GM06990 (cell line): Measurements from ENCODE around the gene TRMU.

Experiments
- DNase-seq: peaks from one replicate; pipeline ENCODE4 v3.0.0-alpha.2; 2011; ENCODE audit not compliant: insufficient read length; ENCODE audit errors: extremely low read depth
- H3K27me3 ChIP-seq: replicated peaks from 2 replicates; pipeline ENCODE4 v1.6.0; 2011; ENCODE audit warnings: low read length; ENCODE audit not compliant: control insufficient read depth, insufficient read depth
- H3K36me3 ChIP-seq: 2 replicates; pipeline ENCODE4 v1.5.1; 2011; ENCODE audit warnings: low read length; ENCODE audit not compliant: control insufficient read depth, insufficient read depth
- H3K4me3 ChIP-seq: replicated peaks from 2 replicates; pipeline ENCODE4 v1.5.1; 2011; ENCODE audit warnings: low read depth, mild to moderate bottlenecking, control low read depth, low read length
- CTCF ChIP-seq: IDR thresholded peaks from 2 replicates; pipeline ENCODE4 v1.5.1; 2011; ENCODE audit warnings: low read length, control low read depth, mild to moderate bottlenecking, inconsistent platforms; ENCODE audit not compliant: insufficient read depth, poor library complexity, severe bottlenecking

The TRMU gene

DNA sequence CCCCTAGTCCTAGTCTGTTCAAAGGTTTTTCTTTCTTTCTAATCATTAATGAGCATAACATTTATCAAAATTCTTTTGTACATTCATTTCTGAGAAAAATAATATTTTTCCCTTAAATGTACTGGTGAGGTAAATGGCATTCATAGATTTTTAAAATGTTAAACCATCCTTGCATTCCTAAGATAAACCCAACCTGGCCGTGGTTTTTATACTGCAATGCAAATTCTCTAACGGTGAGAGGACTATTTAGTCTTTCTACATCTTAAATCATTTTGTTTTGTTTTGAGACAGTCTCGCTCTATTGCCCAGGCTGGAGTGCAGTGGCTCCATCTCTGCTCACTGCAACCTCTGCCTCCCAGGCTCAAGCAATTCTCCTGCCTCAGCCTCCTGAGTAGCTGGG lies 40.6 kb downstream of the TRMU start:
- DNase-seq = no peak
- Histone ChIP-seq H3K4me3 (no peak overlapping the region), H3K27me3 (no peaks in the 10 kb centered on the region; the same call in 1 of the 2 replicates), H3K36me3 (no peaks in the 10 kb centered on the region)
- TF ChIP-seq CTCF = no peak

DNA sequence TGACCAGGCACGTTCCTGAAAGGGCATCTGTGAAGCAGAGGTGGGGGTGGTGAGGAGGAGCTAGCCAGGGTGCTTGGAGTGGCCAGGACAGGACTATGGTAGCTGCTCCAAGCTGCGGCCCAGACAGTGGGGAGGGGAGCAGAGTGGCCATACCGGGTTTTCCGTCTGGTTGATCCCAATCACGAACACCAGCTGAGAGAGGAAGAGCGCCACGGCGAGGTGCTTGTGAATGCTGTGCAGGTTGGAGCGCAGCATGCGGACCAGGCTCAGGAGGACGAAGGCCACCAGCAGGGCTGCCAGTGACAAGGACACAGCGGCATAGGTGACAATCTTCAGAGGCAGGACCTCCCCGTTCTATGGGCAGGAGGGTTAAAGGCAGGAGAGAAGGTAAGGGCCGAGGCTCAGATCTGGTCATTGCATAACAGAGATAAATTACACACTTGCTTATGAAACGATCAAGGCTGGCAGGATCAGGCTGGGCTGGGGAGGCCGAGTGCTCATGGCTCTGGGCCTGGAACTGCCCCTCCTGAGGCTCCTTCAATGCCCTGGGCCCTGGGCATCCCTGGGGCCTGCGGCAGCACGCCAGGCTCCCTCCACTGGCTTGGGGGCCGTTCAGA lies 41.5 kb downstream of the TRMU start:
- no peak for DNase-seq
- H3K4me3 ChIP-seq = no peak overlapping the region
- no peak for TF ChIP-seq CTCF
- H3K27me3 ChIP-seq = no peaks in the 10 kb centered on the region; the same call in 1 of the 2 replicates
- no peaks in the 10 kb centered on the region for H3K36me3 ChIP-seq

- peak; percentile 0 for DNase-seq
- Histone ChIP-seq H3K36me3 (no peaks in the 10 kb centered on the region), H3K4me3 (no peak overlapping the region), H3K27me3 (no peaks in the 10 kb centered on the region; the same call in 1 of the 2 replicates)
- no peak for TF ChIP-seq CTCF
Measured at GRCh38 chr22:46377525-46378425, 42.3 kb downstream of the TRMU start.

DNA sequence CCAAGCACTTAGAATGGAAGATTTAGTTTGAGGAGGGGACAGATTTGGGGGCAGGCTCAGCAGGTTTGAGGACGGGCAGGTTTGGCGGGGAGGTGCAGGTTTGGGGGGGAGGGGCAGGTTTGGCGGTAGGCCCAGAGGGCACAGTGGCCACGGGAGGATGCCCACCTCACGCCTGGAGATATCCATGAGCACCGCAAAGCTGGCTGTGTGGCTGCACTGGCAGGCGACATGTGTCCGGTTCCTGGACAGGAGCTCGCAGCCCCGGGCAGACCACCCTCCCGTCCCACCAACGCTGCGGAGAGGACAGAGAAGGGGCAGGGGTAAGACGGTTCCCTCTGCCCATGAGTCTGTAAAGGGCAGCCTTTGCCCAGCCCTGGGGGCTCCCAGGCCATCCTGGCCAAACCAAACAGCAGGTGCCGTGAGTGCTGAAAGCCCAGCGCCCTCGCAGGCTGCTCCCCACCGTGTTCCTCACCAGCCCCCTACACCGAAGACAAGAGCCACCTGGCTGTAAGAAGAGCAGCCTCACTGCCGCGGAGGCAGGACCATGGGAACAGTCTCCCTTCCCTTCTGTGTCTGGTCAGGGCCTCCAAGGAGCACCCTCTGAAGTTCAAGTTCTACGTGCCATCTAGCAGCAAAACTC lies 43.0 kb downstream of the TRMU start:
- Histone ChIP-seq H3K27me3 (no peaks in the 10 kb centered on the region), H3K4me3 (no peak overlapping the region), H3K36me3 (no peaks in the 10 kb centered on the region)
- DNase-seq = no peak
- TF ChIP-seq CTCF = no peak

DNA sequence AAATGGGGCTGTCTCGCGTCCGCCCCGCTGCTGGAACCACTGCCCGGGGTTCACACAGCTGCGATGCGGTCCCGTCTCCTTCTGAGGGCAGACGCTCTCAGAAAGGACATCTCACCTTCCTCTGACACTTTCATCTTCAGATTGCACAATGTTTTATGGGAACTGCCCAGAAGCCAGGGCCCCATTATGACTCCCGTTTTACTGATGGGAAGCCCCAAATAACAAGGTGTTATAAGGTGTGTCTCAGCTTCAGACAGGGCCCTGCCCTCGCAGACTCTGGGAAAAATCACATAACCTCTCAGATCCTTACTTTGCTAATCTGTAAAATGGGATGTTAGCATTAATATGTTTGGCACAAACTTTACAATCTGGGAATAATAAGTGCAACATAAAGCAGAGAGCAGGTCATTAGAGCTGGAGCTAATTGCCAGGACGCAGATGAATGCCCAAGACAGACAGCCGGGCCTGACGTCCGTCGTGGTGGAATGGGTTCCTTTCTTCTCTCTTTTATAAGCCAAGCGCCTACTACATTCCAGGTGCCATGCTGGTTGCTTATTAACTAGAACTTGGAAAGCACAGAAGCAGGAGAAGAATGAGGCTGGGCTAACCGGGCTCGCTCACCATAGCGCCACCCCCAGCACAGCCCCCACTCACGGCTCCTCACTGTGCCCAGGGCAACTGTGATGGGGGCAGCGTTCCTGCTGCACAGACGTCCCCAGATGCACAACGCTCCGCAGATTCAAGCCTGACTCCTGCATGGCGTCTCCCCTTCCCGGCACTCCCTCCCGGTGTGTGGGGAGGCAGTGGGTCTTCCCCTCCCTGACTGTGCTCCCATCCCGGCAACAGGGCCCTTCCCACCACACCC lies 43.8 kb downstream of the TRMU start:
- H3K4me3 ChIP-seq = no peak overlapping the region
- no peak for DNase-seq

More for the DNA sequence above, 43.8 kb downstream of the TRMU start:
- H3K36me3 ChIP-seq = no peaks in the 10 kb centered on the region
- no peaks in the 10 kb centered on the region for H3K27me3 ChIP-seq
- TF ChIP-seq CTCF = no peak
